ENCODE measurements around the gene PRKG1.
"Not testable (repeated sequence)": the region's sequence is repeated elsewhere in the genome, so short reads cannot be mapped to it uniquely, and the experiment has no call there.

The PRKG1 gene

DNA sequence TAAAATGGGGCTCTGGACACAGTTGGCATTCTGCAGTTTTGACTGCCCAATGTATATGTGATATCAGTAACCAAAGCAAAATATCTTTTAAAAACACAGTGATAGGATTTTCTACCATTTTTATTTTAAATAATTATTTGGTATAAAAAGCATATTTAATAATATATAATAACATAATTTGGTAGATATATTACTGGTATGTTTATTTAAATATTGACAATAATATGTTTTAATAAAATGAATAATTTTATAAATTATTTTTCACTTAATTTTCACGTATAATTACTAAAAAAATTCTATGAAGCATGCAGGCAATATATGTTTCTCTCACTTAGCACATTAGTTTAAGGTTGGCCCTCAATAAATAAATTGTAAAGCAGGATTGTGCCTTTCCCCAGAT, 269.1 kb downstream of the PRKG1 start:
- no peak for DNase-seq

DNA sequence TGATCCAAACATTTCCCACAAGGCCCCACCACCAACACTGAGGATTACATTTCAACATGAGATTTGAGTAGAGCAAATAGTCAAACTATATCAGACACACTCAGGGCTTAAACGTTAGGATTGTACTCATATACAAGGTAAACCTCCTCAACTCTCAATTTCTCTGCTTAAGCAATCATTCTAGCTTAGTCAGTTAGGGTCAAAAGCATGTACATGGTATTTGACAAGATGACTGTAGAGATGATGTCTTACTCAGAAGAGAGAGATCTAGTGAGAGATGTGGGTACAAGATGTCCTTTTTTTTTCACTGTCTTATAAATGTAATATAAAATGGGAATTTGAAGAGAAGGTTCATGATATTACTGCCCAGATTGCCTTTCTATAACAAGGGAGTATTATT, 270.1 kb downstream of the PRKG1 start:
- no peak for DNase-seq

GRCh38 chr10:51348622-51349021, 274.3 kb downstream of the PRKG1 start:
- no peak for DNase-seq

DNA sequence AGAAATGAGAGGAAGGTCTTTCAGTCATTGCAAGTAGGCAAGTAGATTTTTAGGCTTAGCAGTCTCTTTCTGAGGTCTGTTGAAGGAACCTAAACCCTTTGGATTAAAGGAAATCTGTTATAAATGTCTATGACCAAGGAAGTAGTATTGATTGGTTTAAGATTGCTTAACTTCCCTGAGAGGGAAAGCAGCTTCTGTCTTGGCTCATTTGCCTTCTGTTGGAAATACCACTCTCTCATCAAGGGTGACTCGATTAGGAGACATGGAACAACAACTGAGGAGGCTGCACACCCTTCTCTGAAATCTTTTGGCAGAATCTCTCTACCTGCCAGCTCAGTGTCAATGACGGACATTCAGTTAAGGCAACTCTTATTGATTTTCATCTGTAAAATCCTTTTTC, 282.9 kb downstream of the PRKG1 start:
- no peak for DNase-seq

DNA sequence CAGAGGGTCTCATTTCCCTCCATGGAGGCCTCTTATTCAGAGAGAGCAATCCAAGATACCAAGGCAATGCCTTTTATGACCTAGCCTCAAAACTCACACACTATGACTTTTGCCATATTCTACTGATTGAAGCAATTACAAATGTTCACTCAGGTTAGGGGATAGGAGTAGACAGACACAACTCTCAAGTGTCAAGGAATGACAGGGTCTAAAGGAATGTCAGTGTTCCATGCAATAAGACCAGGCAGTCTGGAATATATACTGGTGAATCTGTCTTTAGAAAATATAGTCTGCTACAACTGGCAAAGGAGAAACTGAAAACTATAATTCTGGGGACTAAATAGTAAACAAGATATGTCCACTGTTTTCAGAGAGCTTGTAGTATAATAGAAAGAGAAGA, 283.9 kb downstream of the PRKG1 start:
- DNase-seq, result no peak

GRCh38 chr10:51363415-51363814, 289.1 kb downstream of the PRKG1 start:
- no peak for DNase-seq

DNA sequence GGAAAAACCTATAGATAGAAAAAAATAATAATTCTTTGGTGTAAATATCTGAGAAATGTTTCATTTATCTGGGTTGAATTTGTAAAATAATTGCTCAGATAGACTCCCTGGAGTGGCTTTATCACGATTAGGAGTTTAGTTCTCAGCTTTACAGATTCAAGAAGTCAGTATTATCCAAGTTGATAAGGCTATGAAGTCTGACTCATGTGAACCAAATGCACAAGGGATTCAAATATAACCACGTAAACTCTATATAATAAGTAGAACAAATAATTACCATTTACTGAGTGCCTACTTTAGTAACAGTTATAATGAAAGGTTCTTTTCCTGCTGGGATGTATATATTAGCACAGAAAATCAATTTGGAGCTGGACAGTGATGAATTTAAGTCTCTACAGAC, 290.4 kb downstream of the PRKG1 start:
- no peak for DNase-seq

DNA sequence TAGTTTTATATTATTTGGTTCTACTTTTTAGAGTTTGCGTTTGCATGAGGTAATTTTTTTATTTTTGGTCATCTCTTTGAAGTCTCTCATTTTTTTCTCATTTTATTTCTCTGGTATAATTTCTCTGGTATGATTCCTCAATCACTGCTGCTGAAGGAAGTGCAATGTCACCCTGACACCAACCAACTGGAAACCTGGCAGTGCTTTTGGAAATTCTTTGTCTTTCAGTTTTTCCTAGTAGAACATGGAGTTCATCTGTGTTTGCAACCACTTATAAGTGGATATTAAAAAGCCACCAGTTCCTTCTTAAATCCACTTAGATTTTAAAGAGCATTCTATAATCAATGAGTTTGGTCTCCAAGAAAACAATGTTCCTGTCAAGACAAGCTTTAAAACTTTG, 291.8 kb downstream of the PRKG1 start:
- DNase-seq, result no peak

GRCh38 chr10:51367127-51367526, 292.8 kb downstream of the PRKG1 start:
- no peak for DNase-seq

DNA sequence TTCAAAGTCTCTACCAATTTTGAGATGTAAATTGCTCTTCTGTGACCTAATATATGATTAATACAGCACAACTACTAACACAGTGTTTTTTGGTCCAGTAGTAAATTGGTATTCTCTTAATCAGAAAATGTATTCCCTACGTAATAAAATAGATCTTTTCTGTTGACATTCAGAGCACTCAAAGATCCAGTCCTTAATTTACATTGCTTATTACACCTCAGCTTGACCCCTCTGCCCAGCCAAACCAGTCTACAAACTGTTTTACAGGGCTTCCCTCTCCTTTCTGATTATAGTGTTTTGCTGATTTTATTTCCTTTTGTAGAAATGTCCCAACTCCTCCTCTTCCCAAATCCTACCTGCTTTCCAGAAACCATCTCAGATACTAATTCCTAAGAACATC, 293.4 kb downstream of the PRKG1 start:
- DNase-seq, result no peak

DNA sequence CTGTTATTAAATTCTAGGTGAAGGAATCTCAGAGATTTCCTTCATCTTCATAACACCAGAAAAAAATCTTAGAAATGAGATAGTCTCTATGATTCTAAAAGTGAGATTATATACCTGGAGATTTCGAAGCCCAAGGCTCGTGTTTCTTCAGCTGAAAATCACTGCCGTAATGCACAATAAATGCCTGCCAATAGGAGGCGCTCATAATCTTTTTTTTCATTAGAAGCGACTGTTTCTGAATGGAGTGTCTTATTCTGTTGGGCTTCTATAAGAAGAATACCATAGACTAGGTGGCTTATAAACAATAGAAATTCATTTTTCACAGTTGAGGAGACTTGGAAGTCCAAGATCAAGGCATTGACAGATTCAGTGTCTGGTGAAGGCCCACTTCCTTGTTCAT, 294.7 kb downstream of the PRKG1 start:
- no peak for DNase-seq

- no peak for DNase-seq
Measured at GRCh38 chr10:51369903-51370302, 295.6 kb downstream of the PRKG1 start.

DNA sequence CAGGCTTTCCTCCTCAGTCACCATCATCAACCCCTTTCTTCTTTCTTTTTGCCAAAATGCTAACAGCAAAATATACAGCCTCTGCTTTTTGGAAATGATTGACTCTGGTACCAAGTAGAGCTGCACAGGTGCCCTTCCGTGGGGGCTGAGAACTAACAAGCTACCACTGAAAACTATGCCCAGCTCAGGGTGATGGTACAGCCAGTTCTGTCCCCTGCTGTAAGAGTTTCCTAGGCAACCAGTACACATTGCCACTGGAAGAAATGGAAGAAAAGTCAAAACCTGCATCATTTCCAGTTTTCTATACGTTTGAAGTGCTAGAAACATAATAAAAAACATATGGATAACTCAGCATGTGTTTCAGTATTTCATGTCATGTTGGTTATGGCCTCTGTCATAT, 297.5 kb downstream of the PRKG1 start:
- no peak for DNase-seq

GRCh38 chr10:51375790-51376189, 301.5 kb downstream of the PRKG1 start:
- no peak for DNase-seq

DNA sequence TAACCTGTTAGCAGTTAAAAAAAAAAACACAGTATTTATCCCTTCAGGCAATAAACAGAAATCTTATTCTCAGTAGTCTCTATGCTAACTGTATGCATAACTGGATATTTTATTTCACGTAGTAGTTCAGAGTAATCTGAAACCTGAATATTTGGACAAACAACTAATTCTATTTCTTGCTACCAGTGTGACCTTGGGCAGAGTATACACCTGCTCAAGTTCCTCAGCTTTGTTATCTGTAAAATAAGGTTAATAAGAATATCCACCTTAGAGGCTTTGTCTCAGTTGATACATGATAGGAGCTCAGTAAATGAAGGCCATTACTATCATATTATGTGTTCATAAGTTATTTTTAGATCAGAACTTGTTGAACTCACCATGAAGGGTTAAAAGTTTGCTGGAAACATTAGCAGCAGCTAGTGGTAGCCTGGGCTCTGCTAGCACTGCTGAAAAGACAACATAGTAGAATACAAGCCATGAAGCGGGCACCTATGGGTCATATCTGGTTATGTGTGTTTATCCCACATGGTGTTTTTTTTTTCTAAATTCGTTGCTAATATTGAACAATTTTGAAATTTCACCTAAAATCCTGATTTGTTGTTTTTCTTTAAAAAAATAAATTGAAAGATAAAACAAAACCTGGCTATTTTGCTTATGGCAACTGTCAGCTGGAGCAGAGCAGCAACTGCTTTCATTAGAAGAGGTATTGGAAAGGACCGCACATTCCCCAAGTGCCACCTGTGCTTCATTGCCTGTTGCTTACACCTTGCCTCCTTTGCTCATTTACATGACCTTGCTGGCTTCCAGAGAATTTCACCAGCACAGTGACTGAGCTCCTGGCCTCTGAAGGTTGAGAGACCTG, 303.0 kb downstream of the PRKG1 start:
- no peak for DNase-seq

- DNase-seq, result no peak
Measured at GRCh38 chr10:51377932-51378599, 303.8 kb downstream of the PRKG1 start.

- DNase-seq, result no peak
Measured at GRCh38 chr10:51382181-51382580, 307.9 kb downstream of the PRKG1 start.

GRCh38 chr10:51384971-51385370, 310.7 kb downstream of the PRKG1 start:
- DNase-seq, result no peak

GRCh38 chr10:51386248-51386885, 312.1 kb downstream of the PRKG1 start:
- no peak for DNase-seq

- DNase-seq, result no peak
Measured at GRCh38 chr10:51389415-51390321, 315.4 kb downstream of the PRKG1 start.

- DNase-seq, result not testable (repeated sequence)
Measured at GRCh38 chr10:51393006-51393405, 318.7 kb downstream of the PRKG1 start.

DNA sequence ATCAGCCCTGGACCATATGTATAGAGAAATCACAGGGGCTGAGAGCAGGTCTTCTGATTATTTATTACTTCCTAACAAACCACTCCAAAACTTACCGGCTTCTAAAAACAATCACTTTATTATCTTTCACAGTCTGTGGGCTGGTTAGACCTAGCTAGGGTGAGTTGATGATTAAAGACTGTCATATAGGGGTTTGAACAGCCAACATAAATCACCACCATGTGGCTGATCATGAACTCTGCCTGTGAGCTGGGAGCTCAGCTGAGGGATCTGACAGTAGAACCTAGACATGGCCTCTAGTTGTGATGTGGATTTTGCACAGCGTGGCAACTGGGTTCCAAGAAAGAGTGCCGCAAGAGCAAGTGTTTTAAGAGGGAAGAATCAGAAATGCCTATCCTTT, 319.8 kb downstream of the PRKG1 start:
- no peak for DNase-seq

- no peak for DNase-seq
Measured at GRCh38 chr10:51397244-51397643, 323.0 kb downstream of the PRKG1 start.

All from activated CD4-positive, CD25-positive, alpha-beta regulatory T cell (primary cell).